A549 (cell line): ENCODE measurements around the gene COMMD7.

Experiments used
- CBX2 ChIP-seq: fragments of 200-600 bp; sonication (generic); IDR thresholded peaks from 2 replicates; pipeline ENCODE4 v1.6.1; 2016; ENCODE audit warnings: low read depth, mild to moderate bottlenecking, borderline replicate concordance
- CEBPB ChIP-seq, 2 experiments: fragments of >200 bp in 1 of 2; sonication (Bioruptor Twin) in 1 of 2; formaldehyde crosslinking in 1 of 2; IDR thresholded peaks; 2 replicates each; pipeline ENCODE4 v1.6.1; 2012 to 2016
- CHD2 ChIP-seq: fragments of 150-350 bp; IDR thresholded peaks from 2 replicates; pipeline ENCODE4 v1.6.1; 2014; ENCODE audit warnings: low read length; ENCODE audit not compliant: partially characterized antibody
- CTCF ChIP-seq: fragments of >200 bp; sonication (Bioruptor Twin); formaldehyde crosslinking; IDR thresholded peaks from 3 replicates; pipeline ENCODE4 v1.5.1; 2016
- EP300 ChIP-seq, 2 experiments: fragments of >200 bp; sonication (Bioruptor Twin); formaldehyde crosslinking; IDR thresholded peaks; 2 replicates in 1 of 2; 3 replicates in 1 of 2; pipeline ENCODE4 v1.6.1; 2016 to 2017
- MAZ ChIP-seq: fragments of 150-350 bp; IDR thresholded peaks from 2 replicates; pipeline ENCODE4 v1.6.1; 2014; ENCODE audit warnings: antibody characterized with exemption, low read depth, low read length, borderline replicate concordance
- MYC ChIP-seq: IDR thresholded peaks from 2 replicates; pipeline ENCODE4 v1.6.1; 2012; ENCODE audit warnings: mild to moderate bottlenecking, inconsistent platforms, low read length, improper control_type of control experiment, borderline replicate concordance
- POLR2A ChIP-seq: IDR thresholded peaks from 2 replicates; pipeline ENCODE4 v1.6.1; 2012; ENCODE audit warnings: mild to moderate bottlenecking, low read length
- RAD21 ChIP-seq, 2 experiments: fragments of >200 bp in 1 of 2; sonication (Bioruptor Twin) in 1 of 2; formaldehyde crosslinking in 1 of 2; IDR thresholded peaks in 1 of 2; conservative IDR thresholded peaks in 1 of 2; 2 replicates in 1 of 2; 3 replicates in 1 of 2; pipeline ENCODE4 v1.6.1; 2012 to 2018; ENCODE audit warnings: inconsistent platforms in 1 of 2
- REST ChIP-seq: fragments of 200-600 bp; sonication (generic); IDR thresholded peaks from 2 replicates; pipeline ENCODE4 v1.6.1; 2016; ENCODE audit warnings: antibody characterized with exemption, mild to moderate bottlenecking, moderate library complexity
- RFX5 ChIP-seq: fragments of 450-650 bp; IDR thresholded peaks from 2 replicates; pipeline ENCODE4 v1.7.1; 2014; ENCODE audit warnings: antibody characterized with exemption, mild to moderate bottlenecking, moderate library complexity
- RNF2 ChIP-seq: fragments of 200-600 bp; sonication (generic); IDR thresholded peaks from 2 replicates; pipeline ENCODE4 v1.6.1; 2016; ENCODE audit warnings: low read depth, mild to moderate bottlenecking, antibody characterized with exemption, moderate library complexity, borderline replicate concordance
- SMC3 ChIP-seq: fragments of >200 bp; sonication (Bioruptor Twin); formaldehyde crosslinking; IDR thresholded peaks from 3 replicates; pipeline ENCODE4 v1.6.1; 2018; ENCODE audit warnings: inconsistent platforms

- TF ChIP-seq RFX5 (no peak), EP300 (IDR thresholded peaks at IDR 0.05) (no peak), CTCF (no peak), MAZ (no peak), CEBPB (IDR thresholded peaks at IDR 0.05) (no peak), MYC (no peak), SMC3 (no peak), RNF2 (no peak), REST (no peak), POLR2A (no peak), CHD2 (no peak), RAD21 (conservative IDR thresholded peaks at IDR 0.05 in 1 of 2, IDR thresholded peaks at IDR 0.05 in 1 of 2) (no peak), CBX2 (no peak)
Measured at GRCh38 chr20:32772046-32772445, 28.8 kb upstream of the COMMD7 start.
